Measurements from ENCODE around the gene MCAT. TPM values are rescaled to one million over a fixed set of nuclear protein-coding genes. Genes with fewer than 3 reads are reported as not detected.
"Not testable (repeated sequence)": the region's sequence is repeated elsewhere in the genome, so short reads cannot be mapped to it uniquely, and the experiment has no call there.

Gene MCAT
- total RNA-seq, 3 donors from 2014 or later = 33.5 to 39.0 (median 36.1) TPM

DNA sequence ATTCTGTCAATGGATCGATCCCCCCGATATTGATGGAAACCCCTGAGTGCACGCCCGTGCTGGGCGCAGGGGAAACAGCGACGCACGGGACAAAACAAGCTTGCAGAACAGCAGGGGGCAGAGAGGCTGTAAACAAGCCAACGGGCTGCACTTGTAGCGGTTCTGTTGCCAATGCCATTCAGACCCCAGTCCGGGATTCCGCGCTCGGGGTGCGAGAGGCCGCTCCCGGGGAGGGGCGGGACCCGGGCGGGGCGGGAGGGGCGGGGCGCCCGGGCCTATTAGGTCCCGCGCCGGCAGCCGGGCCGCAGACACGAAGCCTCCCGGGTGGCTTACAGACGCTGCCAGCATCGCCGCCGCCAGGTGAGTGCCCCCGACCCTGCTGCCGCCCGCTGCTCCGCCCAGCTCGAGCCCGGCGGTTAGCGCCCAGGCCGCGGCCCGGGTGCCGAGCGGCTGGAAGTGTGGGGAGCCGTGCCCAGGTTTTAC is 32.7 kb downstream of the MCAT start, which contains the start of gene BIK:
BIK (plus strand) TSS at position 307 of the 483 bp plus-strand sequence. CDS start 13,273 bp downstream, outside the sequence.
- peaks cover 7% of the 10 kb centered on the region for H3K4me1 Mint-ChIP-seq (ENCODE audit: low read depth)
- peak within 1 kb of the TSS; percentile 75 for H3K4me3 Mint-ChIP-seq
- no peaks in the 10 kb centered on the region for H3K36me3 Mint-ChIP-seq (ENCODE audit: insufficient read depth)
- no peaks in the 10 kb centered on the region for H3K27me3 Mint-ChIP-seq (ENCODE audit: low read depth)
- DNase-seq (peak; percentile 39), ATAC-seq (peak; percentile 76 to 83)
- H3K9me3 Mint-ChIP-seq = no peaks in the 10 kb centered on the region

DNA sequence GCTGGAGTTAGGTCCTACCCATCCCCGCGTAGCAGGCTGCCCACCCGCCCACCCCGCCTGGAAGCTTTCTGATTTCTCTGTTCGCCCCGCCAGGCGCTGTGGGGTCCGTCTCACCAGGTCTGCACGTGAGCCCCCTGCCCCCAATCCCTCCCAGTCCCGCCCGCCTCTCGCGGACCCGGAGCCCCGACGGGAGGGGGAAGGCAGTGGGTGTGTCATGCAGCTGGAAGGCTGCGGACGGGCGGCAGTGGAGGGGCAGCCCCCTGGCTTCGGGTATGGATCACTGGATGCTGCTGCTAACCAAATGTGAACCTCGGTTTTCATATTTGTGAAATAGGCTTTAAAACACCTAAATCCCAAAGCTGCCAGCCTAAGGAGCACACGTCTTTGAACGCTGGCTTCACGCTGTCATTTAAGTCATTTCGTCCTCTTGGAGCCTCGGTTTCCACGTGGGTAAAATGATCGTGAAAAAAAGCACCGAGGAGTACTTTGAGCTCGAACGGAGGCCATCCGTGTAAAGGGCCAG is 33.2 kb downstream of the MCAT start:
- no peak for DNase-seq
- Mint-ChIP-seq H3K4me1 (ENCODE audit: low read depth) (peaks cover 8% of the 10 kb centered on the region), H3K4me3 (peak overlapping the region; percentile 75), H3K27me3 (ENCODE audit: low read depth) (no peaks in the 10 kb centered on the region), H3K9me3 (no peaks in the 10 kb centered on the region), H3K36me3 (ENCODE audit: insufficient read depth) (no peaks in the 10 kb centered on the region)
- ATAC-seq = no peak

DNA sequence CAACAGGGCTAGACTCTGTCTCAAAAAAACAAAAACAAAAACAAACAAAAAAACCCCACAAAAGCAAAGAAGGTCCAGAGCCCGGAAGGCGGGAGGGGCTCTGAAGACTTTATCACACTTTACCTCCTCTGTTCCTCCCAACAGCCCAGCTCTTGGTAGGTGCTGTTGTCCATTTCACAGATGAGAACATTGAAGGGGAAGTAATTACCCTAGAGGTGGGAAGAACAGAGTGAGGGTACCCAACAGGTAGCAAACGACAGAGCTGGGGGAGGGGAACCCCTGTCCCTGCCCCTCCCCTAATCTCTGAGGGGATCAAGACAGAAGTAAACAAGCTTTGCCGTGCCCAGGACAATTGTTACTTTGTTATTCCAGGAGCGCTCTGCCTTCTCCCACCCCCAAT is 33.7 kb downstream of the MCAT start:
- Mint-ChIP-seq H3K27me3 (ENCODE audit: low read depth) (no peaks in the 10 kb centered on the region), H3K4me3 (peak overlapping the region; percentile 47), H3K36me3 (ENCODE audit: insufficient read depth) (no peaks in the 10 kb centered on the region), H3K4me1 (ENCODE audit: low read depth) (peaks cover 8% of the 10 kb centered on the region), H3K9me3 (no peaks in the 10 kb centered on the region)
- ATAC-seq = no peak
- DNase-seq = no peak

DNA sequence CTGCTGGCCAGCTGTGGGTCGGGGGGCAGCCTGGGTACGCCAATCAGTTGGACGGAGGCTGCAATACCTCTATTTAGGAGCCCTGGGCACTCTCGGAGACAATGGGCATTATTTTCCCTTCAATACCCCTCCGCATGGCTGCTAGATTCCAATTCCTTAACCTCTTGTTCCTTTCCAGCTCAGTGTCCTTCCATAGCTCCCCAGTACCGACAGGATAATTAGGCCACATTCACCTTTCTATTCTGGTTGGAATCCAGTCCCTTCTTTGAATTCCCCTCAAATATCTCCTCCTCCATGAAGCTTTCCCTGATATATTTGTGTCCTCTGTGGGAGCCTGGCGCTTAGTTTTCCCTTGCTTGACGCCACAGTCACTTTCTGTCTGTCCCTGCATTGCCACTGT is 36.9 kb downstream of the MCAT start:
- H3K9me3 Mint-ChIP-seq = no peaks in the 10 kb centered on the region
- DNase-seq (no peak), ATAC-seq (no peak)
- H3K4me3 Mint-ChIP-seq = no peak overlapping the region
- H3K36me3 Mint-ChIP-seq (ENCODE audit: insufficient read depth) = no peaks in the 10 kb centered on the region
- peaks cover 13% of the 10 kb centered on the region for H3K4me1 Mint-ChIP-seq (ENCODE audit: low read depth)
- no peaks in the 10 kb centered on the region for H3K27me3 Mint-ChIP-seq (ENCODE audit: low read depth)

DNA sequence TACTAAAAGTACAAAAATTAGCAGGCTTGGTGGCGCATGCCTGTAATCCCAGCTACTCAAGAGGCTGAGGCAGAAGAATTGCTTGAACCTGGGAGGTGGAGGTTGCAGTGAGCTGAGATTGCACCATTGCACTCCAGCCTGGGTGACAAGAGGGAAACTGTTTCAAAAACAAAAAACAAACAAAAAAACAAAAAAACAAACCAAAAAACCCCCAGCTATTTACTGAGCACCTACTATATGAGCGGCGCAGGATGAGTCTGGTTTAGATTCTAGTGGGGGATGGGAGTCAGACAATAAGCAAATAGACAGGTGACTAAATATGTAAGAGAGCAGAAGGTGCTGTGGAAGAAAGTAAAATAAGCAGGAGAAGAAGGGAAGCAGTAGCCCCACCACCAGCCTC is 38.2 kb downstream of the MCAT start:
- not testable (repeated sequence) for H3K4me3 Mint-ChIP-seq, ATAC-seq
- peaks cover 12% of the 10 kb centered on the region for H3K4me1 Mint-ChIP-seq (ENCODE audit: low read depth)

DNA sequence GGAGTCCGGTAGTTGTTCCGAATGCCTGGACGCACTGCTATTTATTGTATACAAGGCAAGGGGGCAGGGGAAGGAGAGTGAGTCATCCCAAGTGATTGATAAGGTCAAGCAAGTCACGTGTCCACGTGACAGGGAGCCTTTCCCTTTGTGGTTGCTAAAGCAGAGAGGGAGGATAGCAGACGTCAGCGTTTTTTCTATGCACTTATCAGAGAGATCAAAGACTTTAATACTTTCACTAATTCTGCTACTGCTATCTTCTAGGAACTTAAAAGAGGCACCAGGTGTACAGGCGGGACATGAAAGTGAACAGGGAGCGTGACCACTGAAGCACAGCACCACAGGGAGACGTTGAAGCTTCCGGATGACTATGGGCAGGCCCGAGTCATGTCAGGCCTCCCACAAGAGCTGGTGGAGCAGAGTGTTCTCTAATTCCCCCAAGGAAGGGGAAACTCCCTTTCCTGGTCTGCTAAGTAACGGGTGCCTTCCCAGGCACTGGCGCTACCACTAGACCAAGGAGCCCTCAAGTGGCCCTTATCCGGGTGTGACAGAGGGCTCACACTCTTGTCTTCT is 39.1 kb downstream of the MCAT start:
- not testable (repeated sequence) for H3K4me3 Mint-ChIP-seq; H3K36me3 Mint-ChIP-seq (ENCODE audit: insufficient read depth); H3K27me3 Mint-ChIP-seq (ENCODE audit: low read depth); H3K9me3 Mint-ChIP-seq; DNase-seq
- H3K4me1 Mint-ChIP-seq (ENCODE audit: low read depth) = peaks cover 12% of the 10 kb centered on the region
- ATAC-seq = peak; percentile 32 to 57

More for the DNA sequence above, 38.2 kb downstream of the MCAT start:
- DNase-seq; H3K9me3 Mint-ChIP-seq; H3K27me3 Mint-ChIP-seq (ENCODE audit: low read depth); H3K36me3 Mint-ChIP-seq (ENCODE audit: insufficient read depth): not testable (repeated sequence)

DNA sequence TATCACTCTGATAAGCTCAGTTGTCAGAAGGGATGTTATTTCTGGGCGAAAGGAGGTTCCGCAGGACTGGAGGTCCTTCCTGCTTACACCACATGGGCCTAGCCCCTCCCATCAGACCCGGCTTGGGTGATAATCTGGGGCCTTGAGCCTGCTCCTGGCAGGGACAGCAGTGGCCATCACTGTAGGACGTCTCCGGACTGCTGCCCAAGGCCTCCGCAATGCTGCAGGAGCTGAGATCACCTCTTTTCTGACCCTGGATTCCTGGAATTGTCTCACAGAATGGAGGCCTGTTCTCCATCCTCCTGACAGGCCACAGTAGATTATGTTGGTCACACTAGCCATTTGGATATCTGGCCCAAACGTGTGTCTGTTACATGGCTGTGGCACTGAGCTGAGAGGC is 41.9 kb downstream of the MCAT start:
- Mint-ChIP-seq H3K36me3 (ENCODE audit: insufficient read depth) (no peaks in the 10 kb centered on the region), H3K9me3 (peaks cover 2% of the 10 kb centered on the region), H3K27me3 (ENCODE audit: low read depth) (no peaks in the 10 kb centered on the region), H3K4me1 (ENCODE audit: low read depth) (peaks cover 12% of the 10 kb centered on the region), H3K4me3 (no peak overlapping the region)
- DNase-seq = no peak
- ATAC-seq = no peak

DNA sequence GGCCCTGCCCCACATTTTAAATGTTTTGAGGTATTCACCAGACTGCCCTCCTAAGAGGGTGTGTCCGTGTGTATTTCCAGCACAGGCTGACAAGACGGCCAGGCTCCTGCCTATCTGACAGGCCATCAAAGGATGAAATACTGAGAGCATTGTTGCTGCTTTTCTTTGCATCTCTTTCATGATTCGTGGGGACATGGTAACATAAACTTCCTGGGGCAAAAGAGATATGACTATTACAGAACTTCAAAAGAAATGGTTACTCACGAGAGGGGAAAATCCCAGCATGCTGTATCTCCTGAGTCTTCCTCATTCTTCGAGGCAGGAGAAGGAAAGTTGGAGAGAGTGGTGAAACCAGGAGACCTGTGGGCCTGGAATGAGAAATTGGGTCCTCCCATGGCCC is 43.0 kb downstream of the MCAT start:
- Mint-ChIP-seq H3K27me3 (ENCODE audit: low read depth) (no peaks in the 10 kb centered on the region), H3K36me3 (ENCODE audit: insufficient read depth) (no peaks in the 10 kb centered on the region), H3K4me3 (no peak overlapping the region), H3K9me3 (peaks cover 8% of the 10 kb centered on the region), H3K4me1 (ENCODE audit: low read depth) (peaks cover 12% of the 10 kb centered on the region)
- ATAC-seq = no peak
- no peak for DNase-seq

DNA sequence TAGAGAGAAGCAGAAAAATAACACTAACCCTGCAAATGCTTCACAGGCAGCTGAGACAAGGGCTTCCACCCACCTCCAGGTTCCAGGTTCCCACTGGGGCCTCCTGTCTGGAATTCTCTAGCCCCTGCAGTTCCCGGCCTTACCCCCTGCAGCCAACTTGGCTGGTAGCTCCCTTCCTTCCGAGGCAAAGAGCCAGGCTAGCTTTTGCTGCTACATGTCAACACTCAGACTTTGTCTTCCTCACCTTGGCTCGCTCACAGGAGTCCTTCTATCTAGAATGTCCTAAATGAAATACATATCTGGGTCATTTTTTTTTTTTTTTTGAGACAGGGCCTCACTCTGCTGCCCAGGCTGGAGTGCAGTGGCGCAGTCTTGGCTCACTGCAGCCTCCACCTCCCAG is 44.1 kb downstream of the MCAT start:
- Mint-ChIP-seq H3K36me3 (ENCODE audit: insufficient read depth) (no peaks in the 10 kb centered on the region), H3K4me1 (ENCODE audit: low read depth) (peaks cover 7% of the 10 kb centered on the region), H3K4me3 (no peak overlapping the region), H3K27me3 (ENCODE audit: low read depth) (no peaks in the 10 kb centered on the region), H3K9me3 (peaks cover 8% of the 10 kb centered on the region)
- no peak for DNase-seq
- no peak for ATAC-seq

DNA sequence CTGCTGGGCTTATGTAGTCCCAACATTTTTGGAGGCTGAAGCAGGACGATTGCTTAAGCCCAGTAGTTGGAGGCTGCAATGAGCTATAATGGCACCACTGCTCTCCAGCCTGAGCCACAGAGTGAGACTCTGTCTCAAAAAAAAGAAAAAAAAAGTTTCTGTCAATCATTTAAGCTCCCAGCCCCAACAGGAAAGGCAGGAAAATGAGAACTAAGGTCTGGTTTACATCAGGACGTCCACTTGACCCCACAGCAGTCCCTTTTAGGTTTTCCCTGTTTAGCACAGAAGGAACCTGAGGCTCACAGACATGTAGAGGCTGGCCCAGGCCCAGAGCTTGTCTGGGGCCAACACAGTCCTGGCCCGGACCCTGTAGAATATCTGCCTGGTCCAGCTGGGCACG is 44.8 kb downstream of the MCAT start:
- Mint-ChIP-seq H3K27me3 (ENCODE audit: low read depth) (no peaks in the 10 kb centered on the region), H3K36me3 (ENCODE audit: insufficient read depth) (no peaks in the 10 kb centered on the region), H3K4me1 (ENCODE audit: low read depth) (peaks cover 2% of the 10 kb centered on the region), H3K9me3 (peaks cover 8% of the 10 kb centered on the region), H3K4me3 (no peak overlapping the region)
- ATAC-seq (no peak), DNase-seq (no peak)

DNA sequence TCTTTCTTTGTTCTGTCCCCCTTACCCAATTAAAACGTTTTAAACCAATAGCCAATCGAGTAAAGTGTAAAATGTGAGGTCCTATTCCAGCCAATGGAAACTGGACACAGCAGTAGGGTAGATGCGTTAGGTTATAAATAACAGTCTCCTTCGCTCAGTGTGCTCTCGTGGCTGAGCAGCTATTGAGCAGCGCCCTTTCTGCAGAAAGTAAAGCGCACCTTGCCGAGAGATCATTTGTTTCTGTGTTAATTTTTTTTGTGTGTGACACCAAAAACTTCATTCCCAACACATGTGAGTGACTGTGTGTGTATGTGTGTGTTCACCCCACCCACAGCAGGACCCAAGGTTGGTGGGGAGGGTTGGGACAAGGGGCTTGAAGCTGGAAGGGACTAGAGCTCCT is 46.8 kb downstream of the MCAT start:
- DNase-seq = no peak

DNA sequence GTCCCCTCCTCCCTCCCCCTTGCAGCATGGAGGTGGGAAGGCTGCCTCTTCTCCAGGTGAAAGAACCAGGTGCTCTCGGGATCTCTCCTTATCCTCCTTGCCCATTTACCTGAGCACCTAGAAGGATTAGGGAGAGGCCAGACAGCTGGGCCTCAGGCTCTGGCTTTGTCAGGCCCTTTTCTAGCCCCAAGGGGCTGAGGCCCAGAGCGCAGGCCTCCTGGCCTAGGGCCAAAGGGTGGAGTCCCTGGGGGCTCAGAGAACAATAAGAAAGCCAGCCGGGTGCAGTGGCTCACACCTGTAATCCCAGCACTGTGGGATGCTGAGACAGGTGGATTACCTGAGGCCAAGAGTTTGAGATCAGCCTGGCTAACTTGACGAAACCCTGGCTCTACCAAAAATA is 48.6 kb downstream of the MCAT start:
- Mint-ChIP-seq H3K36me3 (ENCODE audit: insufficient read depth) (no peaks in the 10 kb centered on the region), H3K4me3 (no peak overlapping the region), H3K27me3 (ENCODE audit: low read depth) (no peaks in the 10 kb centered on the region), H3K4me1 (ENCODE audit: low read depth) (peaks cover 4% of the 10 kb centered on the region), H3K9me3 (peaks cover 8% of the 10 kb centered on the region)
- no peak for ATAC-seq
- DNase-seq = no peak

More for the DNA sequence above, 46.8 kb downstream of the MCAT start:
- Mint-ChIP-seq H3K9me3 (peaks cover 8% of the 10 kb centered on the region), H3K27me3 (ENCODE audit: low read depth) (no peaks in the 10 kb centered on the region), H3K4me1 (ENCODE audit: low read depth) (peaks cover 2% of the 10 kb centered on the region), H3K36me3 (ENCODE audit: insufficient read depth) (no peaks in the 10 kb centered on the region), H3K4me3 (no peak overlapping the region)
- ATAC-seq = no peak

DNA sequence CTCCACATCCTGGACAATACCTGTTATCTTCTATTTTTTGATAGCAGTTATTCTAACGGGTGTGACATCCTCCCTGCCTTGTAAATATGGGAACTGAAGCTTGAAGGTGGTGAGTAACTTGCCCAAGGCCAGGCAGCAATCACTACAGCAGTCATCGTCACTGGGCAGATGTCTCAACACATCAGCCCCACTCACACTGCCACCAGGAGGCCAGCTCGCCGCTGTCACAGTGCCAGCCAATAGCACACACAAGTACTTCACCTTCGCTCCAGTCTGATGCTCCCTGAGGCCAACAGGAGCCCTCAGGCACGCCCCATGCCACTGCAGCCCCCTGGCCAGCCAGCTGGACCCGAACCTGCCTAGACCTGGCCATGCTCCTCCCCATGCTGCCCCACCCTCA is 49.1 kb downstream of the MCAT start:
- Mint-ChIP-seq H3K36me3 (ENCODE audit: insufficient read depth) (no peaks in the 10 kb centered on the region), H3K27me3 (ENCODE audit: low read depth) (no peaks in the 10 kb centered on the region), H3K4me3 (no peak overlapping the region), H3K9me3 (peaks cover 8% of the 10 kb centered on the region), H3K4me1 (ENCODE audit: low read depth) (peaks cover 7% of the 10 kb centered on the region)
- no peak for DNase-seq
- no peak for ATAC-seq

DNA sequence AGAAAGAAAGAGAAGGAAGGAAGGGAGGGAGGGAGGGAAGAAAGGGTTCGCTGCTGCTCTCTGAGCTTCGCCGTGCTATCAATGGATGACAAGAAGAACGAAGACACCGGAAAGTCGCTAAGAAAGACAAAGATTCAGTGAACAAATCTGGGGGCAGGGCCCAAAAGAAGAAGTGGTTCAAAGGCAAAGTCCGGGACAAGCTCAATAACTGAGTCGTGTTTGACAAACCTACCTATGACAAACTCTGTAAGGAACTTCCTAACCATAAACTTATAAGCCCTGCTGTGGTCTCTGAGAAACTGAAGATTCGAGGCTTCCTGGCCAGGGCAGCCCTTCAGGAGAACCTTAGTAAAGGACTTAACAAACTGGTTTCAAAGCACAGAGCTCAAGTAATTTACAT is 51.1 kb downstream of the MCAT start:
- Mint-ChIP-seq H3K4me1 (ENCODE audit: low read depth) (peaks cover 13% of the 10 kb centered on the region), H3K4me3 (no peak overlapping the region), H3K27me3 (ENCODE audit: low read depth) (no peaks in the 10 kb centered on the region), H3K9me3 (peaks cover 8% of the 10 kb centered on the region), H3K36me3 (ENCODE audit: insufficient read depth) (no peaks in the 10 kb centered on the region)
- ATAC-seq = no peak
- no peak for DNase-seq

DNA sequence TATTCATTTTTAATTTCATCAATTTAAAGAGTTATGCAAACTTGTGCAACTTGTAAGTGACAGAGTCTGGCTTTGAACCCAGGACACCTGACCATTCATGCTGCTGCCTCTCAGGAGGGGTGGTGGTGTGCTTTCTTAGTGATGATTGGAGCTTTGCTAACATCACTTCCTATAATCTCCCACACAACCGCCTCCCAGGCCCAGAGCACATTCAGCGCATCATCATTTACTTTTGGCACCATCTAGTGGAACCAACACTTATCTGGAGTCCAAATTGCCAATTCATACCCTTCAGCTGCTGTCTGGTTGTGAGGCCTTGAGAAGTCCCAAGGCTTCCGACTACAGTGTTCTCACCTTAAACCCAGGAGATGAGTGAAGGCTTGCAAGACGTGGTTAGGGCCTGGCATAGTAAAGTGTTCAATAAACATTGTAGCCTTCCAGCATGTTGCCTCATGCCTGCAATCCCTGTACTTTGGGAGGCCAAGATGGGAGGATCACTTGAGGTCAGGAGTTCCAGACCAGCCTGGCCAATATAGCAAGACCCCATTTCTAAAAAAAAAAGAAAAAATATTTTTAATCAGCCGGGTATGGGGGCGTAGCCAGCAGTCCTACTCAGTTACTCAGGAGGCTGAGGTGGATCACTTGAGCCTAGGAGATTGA is 52.9 kb downstream of the MCAT start:
- peak in 1 of 2 donors; percentile 18 for ATAC-seq
- H3K27me3 Mint-ChIP-seq (ENCODE audit: low read depth) = no peaks in the 10 kb centered on the region
- peak overlapping the region; percentile 45 for H3K4me3 Mint-ChIP-seq
- no peaks in the 10 kb centered on the region for H3K9me3 Mint-ChIP-seq
- H3K4me1 Mint-ChIP-seq (ENCODE audit: low read depth) = peaks cover 22% of the 10 kb centered on the region
- DNase-seq = peak; percentile 32
- H3K36me3 Mint-ChIP-seq (ENCODE audit: insufficient read depth) = peaks cover 4% of the 10 kb centered on the region

Data from activated T-cell treated with anti-CD3 and anti-CD28 coated beads, Interleukin-2, amount 50 U/mL, for 4 hours (primary cell).